BE2C (cell line): Measurements from ENCODE around the gene SULT1B1.

ENCODE experiments used
- DNase-seq: peaks from one replicate; pipeline ENCODE4 v3.0.0-alpha.2; 2020
- H3K27me3 ChIP-seq: fragments of 250-450 bp; sonication (Bioruptor Pico); 2 replicates; pipeline ENCODE4 v1.5.1; 2020; ENCODE audit warnings: mild to moderate bottlenecking
- H3K36me3 ChIP-seq: fragments of 250-450 bp; sonication (Bioruptor Pico); 2 replicates; pipeline ENCODE4 v1.5.1; 2020; ENCODE audit warnings: mild to moderate bottlenecking
- H3K4me1 ChIP-seq: fragments of 250-450 bp; sonication (Bioruptor Pico); 2 replicates; pipeline ENCODE4 v1.5.1; 2020
- H3K4me3 ChIP-seq: 2 replicates; pipeline ENCODE4 v1.5.1; 2011; ENCODE audit warnings: low read depth, low read length
- H3K9me3 ChIP-seq: fragments of 250-450 bp; sonication (Bioruptor Pico); 2 replicates; pipeline ENCODE4 v1.5.1; 2020
- TF ChIP-seq, protein P1 (sequence below): IDR thresholded peaks from 2 replicates; pipeline ENCODE4 v1.5.1; 2012; ENCODE audit warnings: mild to moderate bottlenecking, low read depth, low read length

SULT1B1 gene

DNA sequence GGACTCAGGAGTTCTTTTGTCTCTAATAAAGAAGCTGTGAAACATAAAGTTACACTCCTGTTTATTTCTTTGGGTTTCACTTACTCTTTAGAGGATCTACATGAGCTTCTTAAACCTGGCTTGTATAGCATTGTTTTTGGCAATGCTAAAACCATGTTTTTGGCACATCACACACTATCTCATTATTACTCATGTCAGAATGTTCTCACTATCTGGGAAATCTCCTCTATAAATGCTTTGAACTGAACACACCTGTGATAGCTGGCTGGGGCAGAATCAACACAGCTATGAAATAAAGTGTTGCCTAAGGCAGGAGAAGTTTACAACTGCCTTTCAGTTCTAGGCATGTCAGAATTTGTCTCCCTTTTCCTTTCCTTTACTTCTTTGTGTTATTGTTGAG, 52.6 kb downstream of the SULT1B1 start:
- H3K4me1 ChIP-seq: no peaks in the 10 kb centered on the region
- H3K36me3 ChIP-seq: no peaks in the 10 kb centered on the region
- H3K27me3 ChIP-seq: no peaks in the 10 kb centered on the region
- DNase-seq: no peak
- H3K9me3 ChIP-seq: no peaks in the 10 kb centered on the region
- no peak overlapping the region for H3K4me3 ChIP-seq
- TF ChIP-seq, protein P1, sequence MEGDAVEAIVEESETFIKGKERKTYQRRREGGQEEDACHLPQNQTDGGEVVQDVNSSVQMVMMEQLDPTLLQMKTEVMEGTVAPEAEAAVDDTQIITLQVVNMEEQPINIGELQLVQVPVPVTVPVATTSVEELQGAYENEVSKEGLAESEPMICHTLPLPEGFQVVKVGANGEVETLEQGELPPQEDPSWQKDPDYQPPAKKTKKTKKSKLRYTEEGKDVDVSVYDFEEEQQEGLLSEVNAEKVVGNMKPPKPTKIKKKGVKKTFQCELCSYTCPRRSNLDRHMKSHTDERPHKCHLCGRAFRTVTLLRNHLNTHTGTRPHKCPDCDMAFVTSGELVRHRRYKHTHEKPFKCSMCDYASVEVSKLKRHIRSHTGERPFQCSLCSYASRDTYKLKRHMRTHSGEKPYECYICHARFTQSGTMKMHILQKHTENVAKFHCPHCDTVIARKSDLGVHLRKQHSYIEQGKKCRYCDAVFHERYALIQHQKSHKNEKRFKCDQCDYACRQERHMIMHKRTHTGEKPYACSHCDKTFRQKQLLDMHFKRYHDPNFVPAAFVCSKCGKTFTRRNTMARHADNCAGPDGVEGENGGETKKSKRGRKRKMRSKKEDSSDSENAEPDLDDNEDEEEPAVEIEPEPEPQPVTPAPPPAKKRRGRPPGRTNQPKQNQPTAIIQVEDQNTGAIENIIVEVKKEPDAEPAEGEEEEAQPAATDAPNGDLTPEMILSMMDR: no peak

DNA sequence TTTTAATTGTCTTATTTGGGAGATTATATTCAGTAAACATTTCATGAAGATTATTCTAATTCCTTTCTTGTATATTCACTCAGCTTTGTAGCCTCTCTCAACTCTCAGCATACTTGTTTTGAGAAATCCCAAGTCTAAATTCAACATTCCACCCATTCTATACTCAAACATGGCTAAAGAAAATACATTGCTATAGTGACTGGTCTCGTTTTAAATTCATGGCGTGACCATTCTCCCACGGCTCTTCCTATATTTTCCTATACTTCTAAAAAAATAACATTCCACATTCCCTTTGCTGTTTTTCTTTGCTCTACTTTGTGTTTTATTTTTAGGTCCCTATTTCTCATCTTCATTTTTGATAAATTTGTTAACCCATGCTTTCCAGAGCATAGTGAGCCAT, 58.2 kb downstream of the SULT1B1 start:
- Histone ChIP-seq H3K4me3 (no peak overlapping the region), H3K27me3 (no peaks in the 10 kb centered on the region), H3K9me3 (no peaks in the 10 kb centered on the region), H3K4me1 (no peaks in the 10 kb centered on the region), H3K36me3 (no peaks in the 10 kb centered on the region)
- TF ChIP-seq, protein P1: no peak
- no peak for DNase-seq

DNA sequence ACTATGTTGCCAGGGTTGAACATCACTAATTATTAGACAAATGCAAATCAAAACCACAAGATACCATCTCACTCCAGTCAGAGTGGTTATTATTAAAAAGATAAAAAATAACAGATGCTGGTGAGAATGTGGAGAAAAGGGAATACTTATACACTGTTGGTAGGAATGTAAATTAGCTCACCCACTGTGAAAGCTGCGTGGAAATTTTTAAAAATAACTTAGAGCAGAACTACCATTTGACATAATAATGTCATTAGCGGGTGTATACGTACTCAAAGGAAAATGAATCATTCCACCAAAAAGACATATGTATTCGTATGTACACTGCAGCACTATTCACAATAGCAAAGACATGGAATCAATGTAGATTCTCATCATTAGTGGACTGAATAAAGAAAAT, 58.7 kb downstream of the SULT1B1 start:
- DNase-seq: no peak

DNA sequence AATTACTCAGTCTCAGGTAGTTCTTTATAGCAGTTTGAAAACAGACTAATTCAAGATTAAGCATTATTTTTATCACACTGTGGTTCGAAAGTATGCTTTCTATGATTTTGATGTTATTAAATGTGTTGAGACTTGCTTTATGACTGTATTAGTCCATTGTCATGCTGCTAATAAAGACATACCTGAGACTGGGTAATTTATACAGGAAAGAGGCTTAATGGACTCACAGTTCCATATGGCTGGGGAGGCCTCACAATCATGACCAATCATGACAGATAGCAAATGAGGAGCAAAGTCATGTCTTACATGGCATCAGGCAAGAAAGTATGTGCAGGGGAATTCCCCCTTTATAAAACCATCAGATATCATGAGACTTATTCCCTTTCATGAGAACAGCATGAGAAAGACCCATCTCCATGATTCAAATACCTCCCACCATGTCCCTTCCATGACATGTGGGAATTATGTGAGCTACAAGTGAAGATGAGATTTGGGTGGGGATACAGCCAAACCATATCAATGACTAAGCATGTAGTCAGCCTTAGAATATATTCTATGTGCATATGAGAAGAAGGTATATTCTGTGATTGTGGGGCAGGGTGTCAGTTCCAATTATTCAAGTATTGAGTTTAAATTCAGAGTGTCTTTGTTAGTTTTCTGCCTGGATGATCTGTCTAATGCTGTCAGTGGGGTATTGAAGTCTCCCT, 62.7 kb downstream of the SULT1B1 start:
- no peak for DNase-seq
- Histone ChIP-seq H3K36me3 (no peaks in the 10 kb centered on the region), H3K27me3 (no peaks in the 10 kb centered on the region), H3K4me1 (no peaks in the 10 kb centered on the region), H3K4me3 (no peak overlapping the region), H3K9me3 (no peaks in the 10 kb centered on the region)
- TF ChIP-seq, protein P1: no peak

More for the DNA sequence above, 58.7 kb downstream of the SULT1B1 start:
- H3K4me3 ChIP-seq: no peak overlapping the region
- TF ChIP-seq, protein P1: no peak
- H3K36me3 ChIP-seq: no peaks in the 10 kb centered on the region
- no peaks in the 10 kb centered on the region for H3K9me3 ChIP-seq
- no peaks in the 10 kb centered on the region for H3K4me1 ChIP-seq
- no peaks in the 10 kb centered on the region for H3K27me3 ChIP-seq

DNA sequence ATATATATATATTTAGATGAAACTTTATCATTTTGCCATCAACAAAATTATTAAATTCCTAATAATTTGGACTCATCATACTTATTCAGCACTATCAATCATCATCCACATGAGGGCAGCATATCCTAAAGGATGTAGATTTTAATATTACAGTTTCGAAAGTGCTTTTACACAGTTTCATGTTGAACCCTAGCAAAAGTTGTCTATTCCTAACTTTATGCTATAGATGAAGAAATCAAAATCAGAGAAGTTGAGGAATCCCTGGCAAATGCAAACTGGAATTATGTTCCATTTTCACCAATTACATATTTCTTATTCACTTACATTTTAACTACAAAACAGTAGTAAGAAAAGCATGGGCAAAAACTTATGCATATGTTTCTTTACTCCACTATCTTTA, 70.8 kb downstream of the SULT1B1 start:
- Histone ChIP-seq H3K9me3 (no peaks in the 10 kb centered on the region), H3K27me3 (0 out of 2 replicates have a peak, but pooled peaks cover 3% of the 10 kb centered on the region), H3K4me3 (no peak overlapping the region), H3K36me3 (no peaks in the 10 kb centered on the region), H3K4me1 (no peaks in the 10 kb centered on the region)
- DNase-seq: no peak
- TF ChIP-seq, protein P1: peak; percentile 50

DNA sequence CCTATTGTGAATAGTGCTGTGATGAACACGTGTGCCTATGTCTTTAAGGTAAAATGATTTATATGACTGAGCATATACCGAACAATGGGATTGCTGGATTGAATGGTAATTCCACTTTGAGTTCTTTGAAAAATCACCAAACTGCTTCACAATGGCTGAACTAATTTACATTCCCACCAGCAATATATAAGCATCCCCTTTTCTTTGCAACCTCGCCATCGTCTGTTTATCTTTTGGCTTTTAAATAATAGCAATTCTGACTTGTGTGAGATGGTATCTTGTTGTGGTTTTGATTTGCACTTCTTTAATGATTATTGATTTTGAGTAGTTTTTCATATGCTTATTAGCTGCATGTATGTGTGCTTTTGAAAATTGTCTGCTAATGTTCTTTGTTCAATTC, 75.6 kb downstream of the SULT1B1 start:
- Histone ChIP-seq H3K4me1 (no peaks in the 10 kb centered on the region), H3K27me3 (0 out of 2 replicates have a peak, but pooled peaks cover 3% of the 10 kb centered on the region)

More for the DNA sequence above, 75.6 kb downstream of the SULT1B1 start:
- Histone ChIP-seq H3K9me3 (no peaks in the 10 kb centered on the region), H3K36me3 (no peaks in the 10 kb centered on the region), H3K4me3 (no peak overlapping the region)
- no peak for DNase-seq
- TF ChIP-seq, protein P1: no peak
